Endothelial cell of umbilical vein (primary cell): ENCODE measurements around the gene INKA2. TPM values are rescaled to one million over a fixed set of nuclear protein-coding genes. Genes with fewer than 3 reads are reported as not detected.

Experiments used
- BruUV-seq: library from RNA; stranded (reverse); fragments of 400-500 nt; replicated peaks from 2 replicates; lab custom pipeline; 2021; lab: Mats Ljungman, UMichigan
- CTCF ChIA-PET: fragments of 300-600, 350-600 bp; sonication (Branson Sonifier 250); formaldehyde crosslinking; loops from one replicate; lab custom pipeline; 2021; ENCODE audit warnings: antibody characterized with exemption, inconsistent platforms; lab: Charles Lee
- POLR2A ChIA-PET: fragments of 300-600, 350-600 bp; sonication (Branson Sonifier 250); formaldehyde crosslinking; loops from one replicate; lab custom pipeline; 2021; ENCODE audit warnings: antibody characterized with exemption, inconsistent platforms; lab: Charles Lee
- DNase-seq: peaks from one replicate; pipeline ENCODE4 v3.0.0-alpha.2; 2011; ENCODE audit warnings: low read depth, low spot score
- FAIRE-seq: peaks from 2 replicates; lab custom pipeline; 2011; peaks lifted over from hg19 to GRCh38; lab: Jason Lieb, UNC
- H2AFZ ChIP-seq: 2 replicates; pipeline ENCODE4 v1.6.0; 2012; ENCODE audit warnings: low read depth, low read length, control low read depth, inconsistent platforms
- H3K27ac ChIP-seq: 2 replicates; pipeline ENCODE4 v1.5.1; 2011; ENCODE audit warnings: low read depth, mild to moderate bottlenecking, control low read depth, low read length, moderate library complexity; ENCODE audit not compliant: insufficient read depth
- H3K27me3 ChIP-seq, 2 experiments: 2 replicates each; pipeline versions ENCODE4 v1.6.0 to v1.6.1; 2011; ENCODE audit warnings: low read length in 2 of 2, mixed read lengths in 1 of 2; ENCODE audit not compliant: control insufficient read depth in 2 of 2, insufficient read depth in 2 of 2
- H3K36me3 ChIP-seq, 2 experiments: 2 replicates in 1 of 2; 3 replicates in 1 of 2; pipeline ENCODE4 v1.5.1; 2011; ENCODE audit warnings: low read length in 2 of 2, mild to moderate bottlenecking in 1 of 2, moderate library complexity in 1 of 2; ENCODE audit not compliant: control insufficient read depth in 2 of 2, insufficient read depth in 2 of 2; ENCODE audit errors: extremely low read depth in 1 of 2
- H3K4me1 ChIP-seq: 3 replicates; pipeline ENCODE4 v1.5.1; 2011; ENCODE audit warnings: mild to moderate bottlenecking, low read length; ENCODE audit not compliant: control insufficient read depth, insufficient read depth; ENCODE audit errors: extremely low read depth
- H3K4me2 ChIP-seq: 2 replicates; pipeline ENCODE4 v1.6.1; 2011; ENCODE audit warnings: low read length, control low read depth, mixed read lengths; ENCODE audit not compliant: insufficient read depth
- H3K4me3 ChIP-seq, 3 experiments: fragments of 200-600 bp in 1 of 3; sonication (generic), shearing (Covaris generic) in 1 of 3; replicated peaks in 1 of 3; 2 replicates each; pipeline ENCODE4 v1.5.1; 2011 to 2016; ENCODE audit warnings: control low read depth in 3 of 3, low read length in 3 of 3, mild to moderate bottlenecking in 2 of 3, inconsistent platforms in 1 of 3, low read depth in 1 of 3, moderate library complexity in 1 of 3; ENCODE audit not compliant: insufficient read depth in 1 of 3
- H3K79me2 ChIP-seq: 2 replicates; pipeline ENCODE4 v1.6.0; 2012; ENCODE audit warnings: low read length, inconsistent platforms; ENCODE audit not compliant: control insufficient read depth, insufficient read depth
- H3K9ac ChIP-seq: replicated peaks from 2 replicates; pipeline ENCODE3; 2011; ENCODE audit warnings: low read length, control low read depth; ENCODE audit not compliant: insufficient read depth; ENCODE audit errors: extremely low read depth
- H3K9me1 ChIP-seq: replicated peaks from 3 replicates; pipeline ENCODE4 v1.6.0; 2011; ENCODE audit warnings: mild to moderate bottlenecking, low read length; ENCODE audit not compliant: control insufficient read depth, insufficient read depth; ENCODE audit errors: extremely low read depth
- H3K9me3 ChIP-seq: replicated peaks from 2 replicates; pipeline ENCODE4 v1.5.1; 2012; ENCODE audit warnings: low read length, inconsistent platforms; ENCODE audit not compliant: control insufficient read depth, insufficient read depth
- H4K20me1 ChIP-seq: replicated peaks from 2 replicates; pipeline ENCODE3; 2011; ENCODE audit warnings: mild to moderate bottlenecking, low read length; ENCODE audit not compliant: control insufficient read depth, insufficient read depth; ENCODE audit errors: extremely low read depth
- EZH2 ChIP-seq: IDR thresholded peaks from 2 replicates; pipeline ENCODE4 v1.6.1; 2012; ENCODE audit warnings: borderline replicate concordance, low read depth, mild to moderate bottlenecking, moderate library complexity, low read length, inconsistent platforms; ENCODE audit not compliant: severe bottlenecking
- FOS ChIP-seq: IDR thresholded peaks from 2 replicates; pipeline ENCODE4 v1.6.1; 2011; ENCODE audit warnings: mild to moderate bottlenecking, low read length, moderate library complexity, borderline replicate concordance; ENCODE audit not compliant: insufficient read depth
- JUN ChIP-seq: IDR thresholded peaks from 2 replicates; pipeline ENCODE4 v1.6.1; 2011; ENCODE audit warnings: borderline replicate concordance, low read depth; ENCODE audit not compliant: insufficient read length, insufficient read depth
- MYC ChIP-seq: IDR thresholded peaks from one replicate; pipeline ENCODE4 v1.6.1; 2011; ENCODE audit warnings: mild to moderate bottlenecking, low read depth, low read length
- dilution Hi-C: fragments of 300-500 bp; cut with MboI; formaldehyde crosslinking; loops from one replicate; pipeline ENCODE4 v1.15.0; 2019; ENCODE audit warnings: low sequenced_read_pairs; ENCODE audit not compliant: extremely low pct_ligation_motif_present
- intact Hi-C: fragments of 100-400 bp; cut with micrococcal nuclease; formaldehyde crosslinking; loops from one replicate; pipeline ENCODE4 v1.10.0; 2022
- polyA plus RNA-seq, 4 experiments: library from polyadenylated mRNA; depleted of rRNA in 3 of 4; stranded (reverse) in 3 of 4; unstranded in 1 of 4; fragments of >200 nt; gene quantifications; 2 replicates each; pipeline versions ENCODE4 v1.2.1 to v1.2.3, GENCODE V29; 2011 to 2012; ENCODE audit warnings: missing spikeins in 1 of 4
- total RNA-seq: library from RNA; stranded (reverse); gene quantifications from 2 replicates; pipeline ENCODE4 v1.2.3, GENCODE V29; 2021
- TF ChIP-seq, protein P1 (sequence below), 2 donors: IDR thresholded peaks; 1 replicate in 1 of 2; 2 replicates in 1 of 2; pipeline ENCODE4 v1.5.1; 2011; ENCODE audit warnings: low read length in 2 of 2, mild to moderate bottlenecking in 2 of 2, moderate library complexity in 2 of 2, control low read depth in 1 of 2, inconsistent platforms in 1 of 2, low read depth in 1 of 2; ENCODE audit not compliant: insufficient read depth in 1 of 2; ENCODE audit errors: extremely low read depth in 1 of 2

Gene INKA2
- total and polyA plus RNA-seq, 2 donors (not counting 3 experiments of a cell fraction or from before 2014, with no cell fraction given), result 2.4 to 7.8 TPM

DNA sequence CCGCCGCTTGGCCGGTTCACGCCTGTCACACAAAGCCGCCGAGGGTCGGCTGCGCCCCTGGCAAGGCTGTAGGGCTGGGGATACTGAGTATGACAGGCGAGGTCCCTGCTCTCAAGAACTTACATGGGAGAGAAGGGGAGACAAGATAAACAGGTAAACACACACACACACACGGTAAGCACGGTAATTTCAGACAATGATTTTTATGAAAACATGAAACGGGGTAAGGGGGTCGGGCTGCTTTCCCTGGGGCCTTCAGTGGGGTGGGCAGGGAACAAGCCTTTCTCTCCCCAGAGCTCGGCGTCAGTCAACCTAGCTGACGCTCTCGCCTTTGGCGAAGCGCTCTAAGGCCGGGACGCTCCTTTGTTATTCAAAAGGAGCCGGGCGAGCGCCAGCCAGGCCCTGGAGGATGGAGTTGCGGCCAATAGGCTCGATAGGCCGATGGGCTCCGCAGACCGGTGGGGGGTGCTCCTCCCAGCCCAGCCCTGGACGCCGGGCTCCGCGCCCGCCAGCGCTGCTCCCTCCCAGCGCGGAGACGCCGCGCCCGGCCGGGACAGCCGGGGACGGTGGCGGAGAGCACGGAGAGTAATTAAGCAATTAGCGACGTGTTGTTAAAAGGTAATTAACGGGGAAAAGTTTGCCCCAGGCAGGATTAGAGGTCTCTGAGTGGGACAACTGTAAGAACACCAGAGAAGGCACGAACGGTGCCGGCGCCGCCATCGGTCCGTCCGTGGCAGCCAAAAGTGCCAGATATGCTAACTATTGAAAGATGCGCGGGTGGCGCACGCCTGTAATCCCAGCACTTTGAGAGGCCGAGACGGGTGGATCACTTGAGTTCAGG, 950 bp upstream of the INKA2 start:
- Histone ChIP-seq H3K9ac (peak overlapping the region; percentile 69), H3K79me2 (no peaks in the 10 kb centered on the region), H4K20me1 (no peaks in the 10 kb centered on the region), H3K27ac (peak overlapping the region; percentile 47), H3K9me1 (no peaks in the 10 kb centered on the region), H3K4me1 (peaks cover 23% of the 10 kb centered on the region), H2AFZ (peak overlapping the region; percentile 87), H3K4me2 (peak overlapping the region; percentile 89), H3K4me3 (peak overlapping the region; percentile 37 to 61 (median 50)), H3K36me3 (no peaks in the 10 kb centered on the region), H3K27me3 (peaks cover 4 to 6% of the 10 kb centered on the region in 2 experiments), H3K9me3 (no peaks in the 10 kb centered on the region)
- intact Hi-C loops (loop anchor here (1.0 to 10.0 kb wide), 3 partner anchors 15 to 775 kb away; partner anchors contain the start of genes DDX20 and LRIF1), dilution Hi-C loops (no loop called here)
- DNase-seq (peak; percentile 59), FAIRE-seq (peak; percentile 62)
- ChIA-PET POLR2A (no interaction called here), CTCF (interaction anchor here (1.1 to 6.2 kb wide), 6 partner anchors 9 to 258 kb away, joined by 3 to 66 read pairs (median 10); no protein-coding TSS in a partner anchor)
- TF ChIP-seq FOS (no peak), JUN (no peak), EZH2 (peak; percentile 65), MYC (no peak)
- TF ChIP-seq, protein P1, sequence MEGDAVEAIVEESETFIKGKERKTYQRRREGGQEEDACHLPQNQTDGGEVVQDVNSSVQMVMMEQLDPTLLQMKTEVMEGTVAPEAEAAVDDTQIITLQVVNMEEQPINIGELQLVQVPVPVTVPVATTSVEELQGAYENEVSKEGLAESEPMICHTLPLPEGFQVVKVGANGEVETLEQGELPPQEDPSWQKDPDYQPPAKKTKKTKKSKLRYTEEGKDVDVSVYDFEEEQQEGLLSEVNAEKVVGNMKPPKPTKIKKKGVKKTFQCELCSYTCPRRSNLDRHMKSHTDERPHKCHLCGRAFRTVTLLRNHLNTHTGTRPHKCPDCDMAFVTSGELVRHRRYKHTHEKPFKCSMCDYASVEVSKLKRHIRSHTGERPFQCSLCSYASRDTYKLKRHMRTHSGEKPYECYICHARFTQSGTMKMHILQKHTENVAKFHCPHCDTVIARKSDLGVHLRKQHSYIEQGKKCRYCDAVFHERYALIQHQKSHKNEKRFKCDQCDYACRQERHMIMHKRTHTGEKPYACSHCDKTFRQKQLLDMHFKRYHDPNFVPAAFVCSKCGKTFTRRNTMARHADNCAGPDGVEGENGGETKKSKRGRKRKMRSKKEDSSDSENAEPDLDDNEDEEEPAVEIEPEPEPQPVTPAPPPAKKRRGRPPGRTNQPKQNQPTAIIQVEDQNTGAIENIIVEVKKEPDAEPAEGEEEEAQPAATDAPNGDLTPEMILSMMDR (IDR thresholded peaks at IDR 0.05; ENCODE audit: extremely low read depth in 1 of 2, insufficient read depth in 1 of 2, low read depth in 1 of 2, low read length in 2 of 2), result no peak
- BruUV-seq, result no TSS peak
